ENCODE results near the gene PCDHGA1.

PCDHGA1 gene

DNA sequence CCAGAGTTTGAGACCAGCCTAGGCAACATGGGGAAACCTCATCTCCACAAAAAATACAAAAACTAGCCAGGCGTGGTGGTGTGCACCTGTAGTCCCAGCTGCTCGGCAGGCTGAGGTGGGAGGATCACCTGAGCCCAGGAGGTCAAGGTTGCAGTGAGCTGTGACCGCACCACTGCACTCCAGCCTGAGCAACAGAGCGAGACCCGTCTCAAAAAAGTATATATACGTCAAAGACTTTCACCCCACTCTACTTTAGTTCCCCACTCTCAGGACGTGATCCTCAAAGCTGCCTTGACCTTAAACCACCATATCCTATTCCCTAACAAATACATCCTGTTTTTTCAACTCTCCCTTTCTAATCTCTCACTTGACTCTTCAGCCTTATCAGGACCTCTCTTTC is 199.6 kb downstream of the PCDHGA1 start:
- TF ChIP-seq, protein P1, sequence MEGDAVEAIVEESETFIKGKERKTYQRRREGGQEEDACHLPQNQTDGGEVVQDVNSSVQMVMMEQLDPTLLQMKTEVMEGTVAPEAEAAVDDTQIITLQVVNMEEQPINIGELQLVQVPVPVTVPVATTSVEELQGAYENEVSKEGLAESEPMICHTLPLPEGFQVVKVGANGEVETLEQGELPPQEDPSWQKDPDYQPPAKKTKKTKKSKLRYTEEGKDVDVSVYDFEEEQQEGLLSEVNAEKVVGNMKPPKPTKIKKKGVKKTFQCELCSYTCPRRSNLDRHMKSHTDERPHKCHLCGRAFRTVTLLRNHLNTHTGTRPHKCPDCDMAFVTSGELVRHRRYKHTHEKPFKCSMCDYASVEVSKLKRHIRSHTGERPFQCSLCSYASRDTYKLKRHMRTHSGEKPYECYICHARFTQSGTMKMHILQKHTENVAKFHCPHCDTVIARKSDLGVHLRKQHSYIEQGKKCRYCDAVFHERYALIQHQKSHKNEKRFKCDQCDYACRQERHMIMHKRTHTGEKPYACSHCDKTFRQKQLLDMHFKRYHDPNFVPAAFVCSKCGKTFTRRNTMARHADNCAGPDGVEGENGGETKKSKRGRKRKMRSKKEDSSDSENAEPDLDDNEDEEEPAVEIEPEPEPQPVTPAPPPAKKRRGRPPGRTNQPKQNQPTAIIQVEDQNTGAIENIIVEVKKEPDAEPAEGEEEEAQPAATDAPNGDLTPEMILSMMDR (conservative IDR thresholded peaks at IDR 0.05) = no peak

DNA sequence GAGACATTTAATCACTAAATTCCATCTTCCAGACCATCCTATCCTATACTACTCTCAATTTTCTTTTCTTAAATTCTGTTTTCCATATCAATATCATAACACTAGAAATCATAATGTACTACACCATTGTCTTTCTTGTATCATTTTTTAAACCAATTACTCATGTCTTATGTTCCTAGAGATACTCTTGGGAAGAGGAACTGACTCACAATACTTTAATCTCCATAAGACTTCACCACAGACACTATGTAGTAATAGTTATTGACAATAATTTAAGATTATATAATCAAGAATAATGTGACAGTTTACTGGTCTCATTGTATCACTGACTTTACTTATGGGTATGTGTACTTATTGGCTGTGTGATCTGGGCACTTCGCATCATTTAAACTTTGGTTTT is 202.4 kb downstream of the PCDHGA1 start:
- TF ChIP-seq, protein P1 (conservative IDR thresholded peaks at IDR 0.05) = no peak
- no peak overlapping the region for H3K27ac ChIP-seq

More for the DNA sequence above, 199.6 kb downstream of the PCDHGA1 start:
- H3K27ac ChIP-seq = no peak overlapping the region

DNA sequence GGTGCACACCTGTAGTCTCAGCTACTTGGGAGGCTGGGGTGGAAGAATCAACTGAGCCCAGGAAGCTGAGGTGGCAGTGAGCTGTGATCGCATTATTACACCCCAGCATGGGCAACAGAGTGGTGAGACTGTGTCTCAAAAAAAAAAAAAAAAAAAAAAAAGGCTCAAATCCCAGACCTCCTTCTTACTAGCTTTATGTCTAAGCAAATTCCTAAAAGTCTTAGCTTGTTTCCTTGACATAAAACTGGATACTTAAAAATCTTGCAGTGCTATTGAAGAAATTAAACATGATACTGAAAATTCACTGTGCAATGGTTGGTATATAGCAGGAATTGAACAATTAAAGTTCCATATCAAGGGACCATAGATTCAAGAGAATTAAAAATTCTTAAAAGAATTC is 203.6 kb downstream of the PCDHGA1 start:
- TF ChIP-seq, protein P1 (conservative IDR thresholded peaks at IDR 0.05) = no peak
- no peak overlapping the region for H3K27ac ChIP-seq

DNA sequence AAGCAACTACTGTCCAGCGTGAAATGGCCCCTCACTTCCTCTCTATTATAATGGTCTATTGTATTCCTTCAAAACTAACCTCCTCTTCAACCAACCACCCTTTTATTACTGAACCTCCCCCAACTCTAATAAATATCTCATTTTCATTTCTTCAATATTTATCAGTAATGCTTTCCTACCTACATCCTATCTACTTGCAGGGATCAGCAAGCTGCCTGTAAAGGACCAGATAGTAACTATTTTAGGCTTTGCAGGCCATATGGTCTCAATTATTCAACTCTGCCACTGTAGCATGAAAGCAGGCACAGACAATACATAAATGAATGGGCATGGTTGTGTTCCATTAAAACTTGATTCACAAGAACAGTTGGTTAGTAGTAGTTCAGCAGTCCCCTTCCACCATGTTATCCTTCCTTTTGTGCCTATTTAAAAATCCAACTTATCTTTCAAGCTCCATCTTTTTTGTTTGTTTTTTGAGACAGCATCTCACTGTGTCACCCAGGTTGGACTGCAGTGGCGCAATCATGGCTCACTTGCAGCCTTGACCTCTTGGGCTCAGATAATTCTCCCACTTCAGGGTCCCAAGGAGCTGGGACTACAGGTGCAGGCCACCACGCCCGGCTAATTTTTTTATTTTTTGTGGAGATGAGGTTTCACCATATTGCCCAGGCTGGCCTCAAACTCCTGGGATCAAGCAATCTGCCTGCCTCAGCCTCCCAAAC is 204.3 kb downstream of the PCDHGA1 start:
- no peak overlapping the region for H3K27ac ChIP-seq
- TF ChIP-seq, protein P1 (conservative IDR thresholded peaks at IDR 0.05) = no peak

DNA sequence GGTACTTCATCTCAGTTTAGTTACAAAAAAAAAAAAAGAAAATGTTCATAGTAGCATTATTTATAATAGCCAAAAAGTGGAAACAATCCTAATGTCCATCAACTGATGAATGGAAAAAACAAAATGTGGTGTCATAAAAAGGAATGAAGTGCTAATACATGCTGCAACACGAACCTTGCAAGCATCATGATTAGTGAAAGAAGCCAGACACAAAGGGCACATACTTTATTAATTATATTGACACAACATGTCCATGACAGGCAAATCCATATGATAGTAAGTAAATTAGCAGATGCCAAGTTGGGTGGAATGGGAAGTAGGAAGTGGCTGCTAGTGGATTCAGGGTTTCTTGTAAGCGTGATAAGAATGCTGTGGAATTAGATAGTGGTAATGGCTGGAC is 212.7 kb downstream of the PCDHGA1 start:
- TF ChIP-seq, protein P1 (conservative IDR thresholded peaks at IDR 0.05) = no peak
- H3K27ac ChIP-seq = no peak overlapping the region

DNA sequence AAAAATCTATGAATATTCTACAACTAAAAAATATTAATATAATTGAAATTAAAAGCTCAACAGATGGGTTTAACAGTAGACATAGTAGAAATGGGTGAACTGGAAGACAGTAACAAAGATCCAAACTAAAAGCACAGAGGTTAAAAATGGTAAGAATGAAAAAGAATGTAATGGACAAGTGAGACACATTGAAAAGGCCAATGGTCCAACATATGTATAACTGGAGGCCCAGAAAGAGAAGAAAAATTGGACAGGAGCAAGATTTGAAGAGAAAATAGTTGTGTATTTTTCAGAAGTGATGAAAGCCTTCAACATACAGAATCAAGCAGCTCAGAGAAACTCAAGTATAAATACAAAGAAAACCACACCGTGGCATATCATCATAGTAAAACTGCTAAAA is 217.2 kb downstream of the PCDHGA1 start:
- H3K27ac ChIP-seq = no peak overlapping the region
- TF ChIP-seq, protein P1 (conservative IDR thresholded peaks at IDR 0.05) = no peak

DNA sequence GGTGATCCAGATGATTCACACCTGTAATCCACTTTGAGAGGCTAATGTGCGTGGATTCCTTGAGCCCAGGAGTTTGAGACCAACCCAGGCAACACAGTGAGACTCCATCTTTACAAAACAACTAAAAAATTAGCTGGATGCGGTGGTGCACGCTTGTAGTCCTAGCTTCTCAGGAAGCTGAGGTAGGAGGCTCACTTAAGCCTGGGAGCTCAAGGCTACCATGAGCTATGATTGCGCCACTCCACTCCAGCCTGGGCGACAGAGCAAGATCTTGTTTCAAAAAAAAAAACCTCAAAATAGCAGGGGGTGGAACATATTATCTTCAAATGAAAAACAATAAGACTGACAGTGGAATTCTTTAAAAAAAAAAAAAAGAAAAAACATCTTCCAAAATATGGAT is 217.6 kb downstream of the PCDHGA1 start:
- TF ChIP-seq, protein P1 (conservative IDR thresholded peaks at IDR 0.05) = no peak
- no peak overlapping the region for H3K27ac ChIP-seq

All from VCaP (cell line).